ENCODE measurements around the gene ASXL2.

The ASXL2 gene

DNA sequence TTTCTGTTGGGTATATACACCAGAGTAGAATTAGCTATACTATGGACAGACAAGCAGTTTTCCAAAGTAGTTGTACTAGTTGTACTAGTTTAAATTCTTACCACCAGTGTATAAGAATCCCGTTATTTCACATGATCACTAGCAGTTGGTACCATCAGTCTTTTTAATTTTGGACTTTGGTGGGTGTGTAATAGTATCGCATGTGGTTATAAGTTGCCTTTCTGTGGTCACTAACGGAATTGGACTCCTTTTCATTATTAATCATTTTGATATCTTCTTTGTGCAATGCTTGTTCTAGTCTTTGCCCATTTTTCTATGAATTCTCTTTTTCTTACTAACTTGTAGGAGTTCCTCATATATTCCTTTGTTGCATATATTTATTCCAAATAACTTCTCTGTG lies 89.8 kb downstream of the ASXL2 start:
- TF ChIP-seq POLR2AphosphoS5 (IDR thresholded peaks at IDR 0.05; ENCODE audit: low read depth) (no peak), SPI1 (IDR thresholded peaks at IDR 0.05; ENCODE audit: borderline replicate concordance, low read depth) (no peak), GABPA (IDR thresholded peaks at IDR 0.05; ENCODE audit: low read depth) (no peak)
- TF ChIP-seq, protein P1, sequence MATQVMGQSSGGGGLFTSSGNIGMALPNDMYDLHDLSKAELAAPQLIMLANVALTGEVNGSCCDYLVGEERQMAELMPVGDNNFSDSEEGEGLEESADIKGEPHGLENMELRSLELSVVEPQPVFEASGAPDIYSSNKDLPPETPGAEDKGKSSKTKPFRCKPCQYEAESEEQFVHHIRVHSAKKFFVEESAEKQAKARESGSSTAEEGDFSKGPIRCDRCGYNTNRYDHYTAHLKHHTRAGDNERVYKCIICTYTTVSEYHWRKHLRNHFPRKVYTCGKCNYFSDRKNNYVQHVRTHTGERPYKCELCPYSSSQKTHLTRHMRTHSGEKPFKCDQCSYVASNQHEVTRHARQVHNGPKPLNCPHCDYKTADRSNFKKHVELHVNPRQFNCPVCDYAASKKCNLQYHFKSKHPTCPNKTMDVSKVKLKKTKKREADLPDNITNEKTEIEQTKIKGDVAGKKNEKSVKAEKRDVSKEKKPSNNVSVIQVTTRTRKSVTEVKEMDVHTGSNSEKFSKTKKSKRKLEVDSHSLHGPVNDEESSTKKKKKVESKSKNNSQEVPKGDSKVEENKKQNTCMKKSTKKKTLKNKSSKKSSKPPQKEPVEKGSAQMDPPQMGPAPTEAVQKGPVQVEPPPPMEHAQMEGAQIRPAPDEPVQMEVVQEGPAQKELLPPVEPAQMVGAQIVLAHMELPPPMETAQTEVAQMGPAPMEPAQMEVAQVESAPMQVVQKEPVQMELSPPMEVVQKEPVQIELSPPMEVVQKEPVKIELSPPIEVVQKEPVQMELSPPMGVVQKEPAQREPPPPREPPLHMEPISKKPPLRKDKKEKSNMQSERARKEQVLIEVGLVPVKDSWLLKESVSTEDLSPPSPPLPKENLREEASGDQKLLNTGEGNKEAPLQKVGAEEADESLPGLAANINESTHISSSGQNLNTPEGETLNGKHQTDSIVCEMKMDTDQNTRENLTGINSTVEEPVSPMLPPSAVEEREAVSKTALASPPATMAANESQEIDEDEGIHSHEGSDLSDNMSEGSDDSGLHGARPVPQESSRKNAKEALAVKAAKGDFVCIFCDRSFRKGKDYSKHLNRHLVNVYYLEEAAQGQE (IDR thresholded peaks at IDR 0.05; ENCODE audit: insufficient replicate concordance, low read depth), result no peak
- TF ChIP-seq, protein P2, sequence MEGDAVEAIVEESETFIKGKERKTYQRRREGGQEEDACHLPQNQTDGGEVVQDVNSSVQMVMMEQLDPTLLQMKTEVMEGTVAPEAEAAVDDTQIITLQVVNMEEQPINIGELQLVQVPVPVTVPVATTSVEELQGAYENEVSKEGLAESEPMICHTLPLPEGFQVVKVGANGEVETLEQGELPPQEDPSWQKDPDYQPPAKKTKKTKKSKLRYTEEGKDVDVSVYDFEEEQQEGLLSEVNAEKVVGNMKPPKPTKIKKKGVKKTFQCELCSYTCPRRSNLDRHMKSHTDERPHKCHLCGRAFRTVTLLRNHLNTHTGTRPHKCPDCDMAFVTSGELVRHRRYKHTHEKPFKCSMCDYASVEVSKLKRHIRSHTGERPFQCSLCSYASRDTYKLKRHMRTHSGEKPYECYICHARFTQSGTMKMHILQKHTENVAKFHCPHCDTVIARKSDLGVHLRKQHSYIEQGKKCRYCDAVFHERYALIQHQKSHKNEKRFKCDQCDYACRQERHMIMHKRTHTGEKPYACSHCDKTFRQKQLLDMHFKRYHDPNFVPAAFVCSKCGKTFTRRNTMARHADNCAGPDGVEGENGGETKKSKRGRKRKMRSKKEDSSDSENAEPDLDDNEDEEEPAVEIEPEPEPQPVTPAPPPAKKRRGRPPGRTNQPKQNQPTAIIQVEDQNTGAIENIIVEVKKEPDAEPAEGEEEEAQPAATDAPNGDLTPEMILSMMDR (IDR thresholded peaks at IDR 0.05; ENCODE audit: insufficient read depth, low read length), result no peak
- Histone ChIP-seq H3K27me3 (ENCODE audit: insufficient read depth, poor library complexity, severe bottlenecking) (no peaks in the 10 kb centered on the region), H3K4me3 (replicated peaks; ENCODE audit: insufficient read depth, low read length) (no peak overlapping the region), H3K27ac (replicated peaks) (no peak overlapping the region)
- DNase-seq (ENCODE audit: low read depth in 1 of 2, low spot score in 1 of 2), result no peak

DNA sequence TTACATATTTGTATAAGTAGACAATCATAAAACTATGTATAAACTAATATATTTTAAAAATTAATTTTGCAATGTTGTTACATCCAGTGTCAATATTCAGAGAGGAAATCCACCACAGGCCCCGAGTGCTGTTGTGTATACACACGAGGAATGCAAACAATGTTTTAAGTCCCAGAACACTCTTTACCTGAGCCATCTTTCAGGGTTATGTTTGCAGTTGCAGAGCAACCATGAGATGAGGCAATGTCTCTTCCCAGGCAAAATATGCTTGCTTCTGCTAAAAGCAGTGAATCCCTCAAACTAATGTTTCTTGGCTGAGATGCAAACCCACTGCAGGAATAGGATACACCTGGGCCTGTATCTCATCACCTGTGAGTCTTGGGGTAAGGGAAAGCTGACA lies 91.3 kb downstream of the ASXL2 start:
- no peak for DNase-seq (ENCODE audit: low read depth in 1 of 2, low spot score in 1 of 2)
- Histone ChIP-seq H3K27me3 (ENCODE audit: insufficient read depth, poor library complexity, severe bottlenecking) (no peaks in the 10 kb centered on the region), H3K4me3 (replicated peaks; ENCODE audit: insufficient read depth, low read length) (no peak overlapping the region), H3K27ac (replicated peaks) (no peak overlapping the region)
- TF ChIP-seq, protein P2 (IDR thresholded peaks at IDR 0.05; ENCODE audit: insufficient read depth, low read length), result no peak
- TF ChIP-seq GABPA (IDR thresholded peaks at IDR 0.05; ENCODE audit: low read depth) (no peak), SPI1 (IDR thresholded peaks at IDR 0.05; ENCODE audit: borderline replicate concordance, low read depth) (no peak), POLR2AphosphoS5 (IDR thresholded peaks at IDR 0.05; ENCODE audit: low read depth) (no peak)
- TF ChIP-seq, protein P1 (IDR thresholded peaks at IDR 0.05; ENCODE audit: insufficient replicate concordance, low read depth), result no peak

- DNase-seq (ENCODE audit: low read depth in 1 of 2, low spot score in 1 of 2), result no peak
- Histone ChIP-seq H3K4me3 (replicated peaks; ENCODE audit: insufficient read depth, low read length) (no peak overlapping the region), H3K27ac (replicated peaks) (no peak overlapping the region), H3K27me3 (ENCODE audit: insufficient read depth, poor library complexity, severe bottlenecking) (no peaks in the 10 kb centered on the region)
- TF ChIP-seq, protein P1 (IDR thresholded peaks at IDR 0.05; ENCODE audit: insufficient replicate concordance, low read depth), result no peak
- TF ChIP-seq, protein P2 (IDR thresholded peaks at IDR 0.05; ENCODE audit: insufficient read depth, low read length), result no peak
- TF ChIP-seq SPI1 (IDR thresholded peaks at IDR 0.05; ENCODE audit: borderline replicate concordance, low read depth) (no peak), POLR2AphosphoS5 (IDR thresholded peaks at IDR 0.05; ENCODE audit: low read depth) (no peak), GABPA (IDR thresholded peaks at IDR 0.05; ENCODE audit: low read depth) (no peak)
Observed at GRCh38 chr2:25784404-25784803, 93.9 kb downstream of the ASXL2 start.
